ENCODE results near the gene SUSD6. TPM values are rescaled to one million over a fixed set of nuclear protein-coding genes. Genes with fewer than 3 reads are reported as not detected.

SUSD6 gene
- total RNA-seq, 1 experiment from 2014 or later: 21.5 TPM

DNA sequence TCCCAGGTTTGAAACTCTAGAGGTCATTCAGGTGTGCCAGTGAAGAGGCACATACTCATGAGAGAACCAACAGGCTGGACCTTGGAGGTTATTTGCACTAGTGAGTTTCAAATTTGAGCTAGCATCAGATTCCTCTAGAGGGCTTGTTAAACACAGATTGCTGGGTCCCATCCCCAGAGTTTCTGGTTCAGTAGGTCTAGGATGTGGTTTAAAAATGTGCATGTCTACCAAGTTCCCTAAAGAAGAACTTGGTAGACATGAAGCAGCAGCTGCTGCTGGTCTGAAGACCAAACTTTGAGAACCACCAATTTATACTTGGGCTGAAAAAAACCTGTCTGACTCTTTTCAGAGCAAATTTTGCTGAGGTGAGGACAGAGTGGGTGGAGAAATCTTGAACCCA lies 61.7 kb downstream of the SUSD6 start:
- Histone ChIP-seq H3K4me1 (no peaks in the 10 kb centered on the region; the same call in 1 of the 2 replicates), H3K4me3 (ENCODE audit: low read depth, low read length) (no peak overlapping the region), H3K27me3 (replicated peaks; ENCODE audit: control insufficient read depth, insufficient read depth, low read length) (no peaks in the 10 kb centered on the region), H3K9me3 (no peaks in the 10 kb centered on the region), H3K36me3 (ENCODE audit: control insufficient read depth, insufficient read depth, low read length) (no peaks in the 10 kb centered on the region; the same call in 1 of the 2 replicates)
- Mint-ChIP-seq H3K4me3 (ENCODE audit: unreplicated experiment) (no peak overlapping the region), H3K27ac (ENCODE audit: unreplicated experiment) (no peak overlapping the region), H3K36me3 (ENCODE audit: insufficient read depth, unreplicated experiment) (no peaks in the 10 kb centered on the region), H3K9me3 (ENCODE audit: unreplicated experiment) (no peaks in the 10 kb centered on the region), H3K4me1 (ENCODE audit: low read depth, unreplicated experiment) (no peaks in the 10 kb centered on the region), H3K27me3 (ENCODE audit: insufficient read depth, unreplicated experiment) (no peaks in the 10 kb centered on the region)
- CTCF ChIA-PET: no interaction called here
- TF ChIP-seq CTCF (IDR thresholded peaks at IDR 0.05; ENCODE audit: insufficient read depth in 1 of 2, low read depth in 1 of 2, low read length in 1 of 2, severe bottlenecking in 1 of 2, unreplicated experiment in 1 of 2): no peak
- POLR2A ChIA-PET: no interaction called here
- intact Hi-C loops (cut with micrococcal nuclease; ENCODE audit: unreplicated experiment): no loop called here
- no peak for DNase-seq
- no TSS peak for BruUV-seq (replicated peaks)

DNA sequence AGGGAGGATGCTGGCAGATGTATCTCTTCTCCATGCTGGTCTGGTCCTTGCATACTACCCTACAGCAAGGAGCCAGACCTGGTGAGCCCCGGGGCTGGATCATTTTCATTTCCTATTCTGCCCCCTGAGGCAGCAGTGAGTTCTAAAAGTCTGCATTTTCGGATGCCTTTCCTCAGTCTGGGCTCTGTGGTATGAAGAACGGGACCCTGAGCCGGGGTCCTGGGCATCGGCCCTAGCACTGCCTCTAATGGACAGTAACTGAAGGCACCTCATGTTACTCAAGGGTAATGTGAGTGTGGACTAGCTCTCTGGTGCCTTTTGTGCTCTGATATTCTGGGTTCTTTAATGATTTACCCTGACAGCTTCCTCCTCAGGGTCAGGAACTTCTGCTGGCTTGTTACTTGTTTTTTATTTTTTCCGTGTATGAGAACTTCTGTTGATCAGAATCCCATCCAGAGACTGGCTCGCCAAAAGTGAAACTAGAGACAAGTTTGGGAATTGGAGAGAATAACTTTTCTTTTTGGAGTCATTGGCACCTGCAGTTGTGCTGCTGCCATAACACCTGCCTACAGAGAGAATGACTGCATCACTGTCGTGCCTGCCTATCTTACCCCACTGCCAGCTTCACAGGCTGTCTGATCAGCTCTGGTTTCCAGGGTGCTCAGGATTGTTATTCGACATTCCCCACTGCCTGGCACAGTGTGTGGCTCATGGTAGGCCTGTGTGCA lies 62.3 kb downstream of the SUSD6 start:
- H3K4me3 ChIP-seq (ENCODE audit: low read depth, low read length): no peak overlapping the region
- ChIA-PET POLR2A (no interaction called here), CTCF (no interaction called here)
- Mint-ChIP-seq H3K27me3 (ENCODE audit: insufficient read depth, unreplicated experiment) (no peaks in the 10 kb centered on the region), H3K9me3 (ENCODE audit: unreplicated experiment) (no peaks in the 10 kb centered on the region), H3K4me1 (ENCODE audit: low read depth, unreplicated experiment) (no peaks in the 10 kb centered on the region), H3K4me3 (ENCODE audit: unreplicated experiment) (no peak overlapping the region), H3K36me3 (ENCODE audit: insufficient read depth, unreplicated experiment) (no peaks in the 10 kb centered on the region), H3K27ac (ENCODE audit: unreplicated experiment) (no peak overlapping the region)
- intact Hi-C loops (cut with micrococcal nuclease; ENCODE audit: unreplicated experiment): no loop called here
- no peak for TF ChIP-seq CTCF (IDR thresholded peaks at IDR 0.05; ENCODE audit: insufficient read depth in 1 of 2, low read depth in 1 of 2, low read length in 1 of 2, severe bottlenecking in 1 of 2, unreplicated experiment in 1 of 2)
- H3K27me3 ChIP-seq (replicated peaks; ENCODE audit: control insufficient read depth, insufficient read depth, low read length): no peaks in the 10 kb centered on the region
- BruUV-seq (replicated peaks): no TSS peak
- H3K4me1 ChIP-seq: no peaks in the 10 kb centered on the region; the same call in 1 of the 2 replicates
- H3K9me3 ChIP-seq: no peaks in the 10 kb centered on the region
- no peaks in the 10 kb centered on the region; the same call in 1 of the 2 replicates for H3K36me3 ChIP-seq (ENCODE audit: control insufficient read depth, insufficient read depth, low read length)
- no peak for DNase-seq

GRCh38 chr14:69674546-69675244 lies 63.3 kb downstream of the SUSD6 start:
- no peak overlapping the region for H3K4me3 ChIP-seq (ENCODE audit: low read depth, low read length)
- intact Hi-C loops (cut with micrococcal nuclease; ENCODE audit: unreplicated experiment): no loop called here
- no peaks in the 10 kb centered on the region for H3K27me3 Mint-ChIP-seq (ENCODE audit: insufficient read depth, unreplicated experiment)
- H3K36me3 Mint-ChIP-seq (ENCODE audit: insufficient read depth, unreplicated experiment): no peaks in the 10 kb centered on the region
- H3K9me3 ChIP-seq: no peaks in the 10 kb centered on the region
- no peak overlapping the region for H3K27ac Mint-ChIP-seq (ENCODE audit: unreplicated experiment)
- no peak for TF ChIP-seq CTCF (IDR thresholded peaks at IDR 0.05; ENCODE audit: insufficient read depth in 1 of 2, low read depth in 1 of 2, low read length in 1 of 2, severe bottlenecking in 1 of 2, unreplicated experiment in 1 of 2)
- ChIA-PET POLR2A (no interaction called here), CTCF (interaction anchor here (0.6 kb wide), 1 partner anchor 27 kb away, joined by 4 read pairs; no protein-coding TSS in a partner anchor)
- no peak overlapping the region for H3K4me3 Mint-ChIP-seq (ENCODE audit: unreplicated experiment)
- no peaks in the 10 kb centered on the region; the same call in 1 of the 2 replicates for H3K36me3 ChIP-seq (ENCODE audit: control insufficient read depth, insufficient read depth, low read length)
- H3K9me3 Mint-ChIP-seq (ENCODE audit: unreplicated experiment): no peaks in the 10 kb centered on the region
- no peak for DNase-seq
- H3K4me1 Mint-ChIP-seq (ENCODE audit: low read depth, unreplicated experiment): no peaks in the 10 kb centered on the region
- BruUV-seq (replicated peaks): no TSS peak
- H3K4me1 ChIP-seq: no peaks in the 10 kb centered on the region; the same call in 1 of the 2 replicates
- H3K27me3 ChIP-seq (replicated peaks; ENCODE audit: control insufficient read depth, insufficient read depth, low read length): no peaks in the 10 kb centered on the region

All from Caco-2 (cell line).